Neural progenitor cell (in vitro differentiated cells): ENCODE results near the gene RCSD1. TPM values are rescaled to one million over a fixed set of nuclear protein-coding genes. Genes with fewer than 3 reads are reported as not detected.
A peak's percentile ranks its signal among the peaks of the same experiment; 100 is the strongest.

Experiments
- DNase-seq: peaks from one replicate; pipeline ENCODE4 v3.0.0-alpha.2; 2016; ENCODE audit warnings: low spot score
- H2AFZ ChIP-seq: fragments of 200-600 bp; sonication (generic); replicated peaks from 2 replicates; pipeline ENCODE4 v1.6.1; 2016; ENCODE audit warnings: antibody characterized with exemption
- H3F3A ChIP-seq: fragments of 200-600 bp; sonication (generic); 2 replicates; pipeline ENCODE4 v1.6.1; 2016; ENCODE audit warnings: antibody characterized with exemption, low read depth
- H3K27ac ChIP-seq: fragments of 200-600 bp; sonication (generic); 2 replicates; pipeline ENCODE4 v1.5.1; 2016; ENCODE audit warnings: mild to moderate bottlenecking
- H3K27me3 ChIP-seq: fragments of 200-600 bp; sonication (generic); 2 replicates; pipeline ENCODE4 v1.6.1; 2016; ENCODE audit warnings: mild to moderate bottlenecking, moderate library complexity
- H3K36me3 ChIP-seq: fragments of 200-600 bp; sonication (generic); 2 replicates; pipeline ENCODE4 v1.5.1; 2016
- H3K4me1 ChIP-seq: fragments of 200-600 bp; sonication (generic); 2 replicates; pipeline ENCODE4 v1.6.1; 2016; ENCODE audit warnings: mixed run types
- H3K4me2 ChIP-seq: fragments of 200-600 bp; sonication (generic); 2 replicates; pipeline ENCODE4 v1.6.1; 2016
- H3K4me3 ChIP-seq: fragments of 200-600 bp; sonication (generic); 2 replicates; pipeline ENCODE4 v1.5.1; 2016
- H3K79me2 ChIP-seq: fragments of 200-600 bp; sonication (generic); 2 replicates; pipeline ENCODE4 v1.6.1; 2016; ENCODE audit warnings: low read depth
- H3K9ac ChIP-seq: fragments of 200-600 bp; sonication (generic); 2 replicates; pipeline ENCODE4 v1.6.1; 2016
- H3K9me3 ChIP-seq: fragments of 200-600 bp; sonication (generic); 2 replicates; pipeline ENCODE4 v1.5.1; 2016; ENCODE audit warnings: low read depth
- H4K20me1 ChIP-seq: fragments of 200-600 bp; sonication (generic); 2 replicates; pipeline ENCODE4 v1.6.1; 2016; ENCODE audit warnings: low read depth
- H3K27ac Mint-ChIP-seq: 3 replicates; pipeline ENCODE4 v1.8.0; 2021; ENCODE audit warnings: mixed read lengths
- H3K27me3 Mint-ChIP-seq: 2 replicates; pipeline ENCODE4 v1.8.0; 2022; ENCODE audit warnings: low read depth, mild to moderate bottlenecking, inconsistent platforms, moderate library complexity, mixed read lengths; ENCODE audit not compliant: insufficient read depth
- H3K36me3 Mint-ChIP-seq: 3 replicates; pipeline ENCODE4 v1.8.0; 2021; ENCODE audit warnings: mixed read lengths
- H3K4me1 Mint-ChIP-seq: 3 replicates; pipeline ENCODE4 v1.8.0; 2021; ENCODE audit warnings: mixed read lengths
- H3K4me3 Mint-ChIP-seq: 3 replicates; pipeline ENCODE4 v1.8.0; 2021; ENCODE audit warnings: mild to moderate bottlenecking, moderate library complexity, mixed read lengths
- H3K9me3 Mint-ChIP-seq: 3 replicates; pipeline ENCODE4 v1.8.0; 2020; ENCODE audit warnings: mixed read lengths
- EZH2 ChIP-seq: fragments of 200-600 bp; sonication (generic); IDR thresholded peaks from 2 replicates; pipeline ENCODE4 v1.6.1; 2017; ENCODE audit warnings: antibody characterized with exemption, mild to moderate bottlenecking, moderate library complexity
- EZH2phosphoT487 ChIP-seq: fragments of 200-600 bp; sonication (generic); IDR thresholded peaks from 2 replicates; pipeline ENCODE4 v1.6.1; 2017; ENCODE audit warnings: antibody characterized with exemption
- total RNA-seq: library from RNA; depleted of rRNA; stranded (reverse); fragments of >200 nt; gene quantifications from 2 replicates; pipeline ENCODE4 v1.2.3, GENCODE V29; 2015; ENCODE audit warnings: low replicate concordance
- TF ChIP-seq, protein P1 (sequence below): fragments of 200-600 bp; sonication (generic); IDR thresholded peaks from 2 replicates; pipeline ENCODE4 v1.5.1; 2017; ENCODE audit warnings: antibody characterized with exemption, mild to moderate bottlenecking

RCSD1 gene
- total RNA-seq, 1 donor from 2014 or later, result 0.06 TPM

DNA sequence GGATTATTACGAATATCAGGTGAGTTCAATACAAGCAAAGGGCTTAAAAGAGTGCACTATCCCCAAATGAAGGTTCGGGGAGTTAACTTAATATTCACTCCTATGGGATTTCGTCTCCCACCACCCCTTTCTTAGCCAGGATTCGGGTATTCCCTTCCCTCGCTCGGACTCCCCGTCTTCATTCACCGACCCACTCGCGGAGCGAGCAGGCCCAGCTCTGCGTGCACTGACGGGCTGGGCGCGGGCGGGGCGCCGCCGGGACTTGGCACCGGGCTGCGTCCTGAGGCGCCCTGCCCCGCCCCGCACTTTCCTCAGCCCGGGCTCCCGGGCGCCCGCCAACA lies 84.0 kb downstream of the RCSD1 start:
- no peaks in the 10 kb centered on the region for H4K20me1 ChIP-seq
- H3K9me3 ChIP-seq, result no peaks in the 10 kb centered on the region
- no peak overlapping the region for H3K9ac ChIP-seq
- H3K27ac Mint-ChIP-seq, result no peak overlapping the region
- no peaks in the 10 kb centered on the region for H3K79me2 ChIP-seq
- peak overlapping the region; percentile 97 for H3K4me2 ChIP-seq
- H3K4me3 ChIP-seq, result peak overlapping the region; percentile 99
- peak overlapping the region; percentile 95 for H3K4me3 Mint-ChIP-seq
- no peak overlapping the region for H3K27ac ChIP-seq
- TF ChIP-seq EZH2 (no peak), EZH2phosphoT487 (no peak)
- TF ChIP-seq, protein P1, sequence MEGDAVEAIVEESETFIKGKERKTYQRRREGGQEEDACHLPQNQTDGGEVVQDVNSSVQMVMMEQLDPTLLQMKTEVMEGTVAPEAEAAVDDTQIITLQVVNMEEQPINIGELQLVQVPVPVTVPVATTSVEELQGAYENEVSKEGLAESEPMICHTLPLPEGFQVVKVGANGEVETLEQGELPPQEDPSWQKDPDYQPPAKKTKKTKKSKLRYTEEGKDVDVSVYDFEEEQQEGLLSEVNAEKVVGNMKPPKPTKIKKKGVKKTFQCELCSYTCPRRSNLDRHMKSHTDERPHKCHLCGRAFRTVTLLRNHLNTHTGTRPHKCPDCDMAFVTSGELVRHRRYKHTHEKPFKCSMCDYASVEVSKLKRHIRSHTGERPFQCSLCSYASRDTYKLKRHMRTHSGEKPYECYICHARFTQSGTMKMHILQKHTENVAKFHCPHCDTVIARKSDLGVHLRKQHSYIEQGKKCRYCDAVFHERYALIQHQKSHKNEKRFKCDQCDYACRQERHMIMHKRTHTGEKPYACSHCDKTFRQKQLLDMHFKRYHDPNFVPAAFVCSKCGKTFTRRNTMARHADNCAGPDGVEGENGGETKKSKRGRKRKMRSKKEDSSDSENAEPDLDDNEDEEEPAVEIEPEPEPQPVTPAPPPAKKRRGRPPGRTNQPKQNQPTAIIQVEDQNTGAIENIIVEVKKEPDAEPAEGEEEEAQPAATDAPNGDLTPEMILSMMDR, result no peak
- H2AFZ ChIP-seq, result peak overlapping the region; percentile 97
- H3K4me1 Mint-ChIP-seq, result peaks cover 24% of the 10 kb centered on the region
- peaks cover 22% of the 10 kb centered on the region for H3F3A ChIP-seq
- DNase-seq, result no peak
- peaks cover 6% of the 10 kb centered on the region for H3K36me3 Mint-ChIP-seq
- H3K9me3 Mint-ChIP-seq, result peaks cover 8% of the 10 kb centered on the region
- no peaks in the 10 kb centered on the region for H3K36me3 ChIP-seq
- peaks cover 12% of the 10 kb centered on the region for H3K4me1 ChIP-seq
- peaks cover 17% of the 10 kb centered on the region for H3K27me3 ChIP-seq
- peaks cover 38% of the 10 kb centered on the region for H3K27me3 Mint-ChIP-seq

GRCh38 chr1:167714439-167715156 lies 84.6 kb downstream of the RCSD1 start:
- Mint-ChIP-seq H3K4me1 (peaks cover 23% of the 10 kb centered on the region), H3K36me3 (peaks cover 6% of the 10 kb centered on the region), H3K9me3 (peaks cover 8% of the 10 kb centered on the region), H3K27ac (peak overlapping the region; percentile 85), H3K4me3 (peak overlapping the region; percentile 95), H3K27me3 (peaks cover 38% of the 10 kb centered on the region)
- peak overlapping the region; percentile 97 for H2AFZ ChIP-seq
- H3K27me3 ChIP-seq, result peaks cover 17% of the 10 kb centered on the region
- H3K79me2 ChIP-seq, result no peaks in the 10 kb centered on the region
- no peak overlapping the region for H3K9ac ChIP-seq
- TF ChIP-seq EZH2 (no peak), EZH2phosphoT487 (no peak)
- TF ChIP-seq, protein P1, result no peak
- H4K20me1 ChIP-seq, result no peaks in the 10 kb centered on the region
- H3K36me3 ChIP-seq, result no peaks in the 10 kb centered on the region
- H3K27ac ChIP-seq, result no peak overlapping the region
- H3F3A ChIP-seq, result peaks cover 28% of the 10 kb centered on the region
- DNase-seq, result peak; percentile 87
- peak overlapping the region; percentile 99 for H3K4me3 ChIP-seq
- H3K4me1 ChIP-seq, result peaks cover 10% of the 10 kb centered on the region
- peak overlapping the region; percentile 97 for H3K4me2 ChIP-seq
- H3K9me3 ChIP-seq, result no peaks in the 10 kb centered on the region

DNA sequence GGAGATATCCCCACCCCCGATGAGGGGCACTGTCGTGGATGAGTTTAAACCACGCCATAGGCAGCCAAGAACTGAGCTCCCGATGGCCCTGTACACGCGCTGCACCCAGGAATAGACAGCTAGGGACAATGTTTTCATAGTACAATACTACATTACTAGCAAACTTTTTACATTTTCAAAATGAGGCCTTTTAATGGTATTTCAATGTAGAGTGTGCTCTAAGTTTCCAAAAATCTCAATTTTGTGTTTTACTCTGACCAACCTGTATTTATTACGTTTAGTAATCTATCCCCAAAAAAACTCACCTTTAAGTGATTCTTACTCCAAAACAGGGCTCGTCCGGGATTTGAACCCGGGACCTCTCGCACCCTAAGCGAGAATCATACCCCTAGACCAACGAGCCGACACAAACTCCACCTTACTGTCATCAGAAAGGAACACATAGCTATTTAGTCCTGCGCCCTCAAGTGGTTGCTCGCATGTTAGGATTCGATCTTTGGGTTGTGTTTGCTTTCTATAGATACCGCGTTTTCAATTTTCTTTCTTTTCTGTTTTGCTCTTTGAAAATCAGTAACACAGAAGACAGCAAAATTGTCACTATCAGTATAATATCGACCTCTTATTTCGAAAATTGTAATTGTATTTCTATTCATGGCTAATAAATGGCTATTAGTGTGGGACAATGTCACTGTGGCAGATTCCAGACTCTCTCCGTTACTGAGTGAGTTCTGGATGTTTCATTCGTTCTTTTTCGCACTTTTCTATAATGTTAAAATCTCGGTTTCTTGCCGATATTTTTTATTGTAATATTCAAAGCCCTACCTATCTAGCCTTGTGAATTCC lies 85.3 kb downstream of the RCSD1 start:
- peak; percentile 89 for DNase-seq
- Mint-ChIP-seq H3K4me1 (peaks cover 23% of the 10 kb centered on the region), H3K27ac (peak overlapping the region; percentile 85), H3K9me3 (peaks cover 8% of the 10 kb centered on the region), H3K27me3 (peaks cover 35% of the 10 kb centered on the region), H3K4me3 (peak overlapping the region; percentile 95), H3K36me3 (peaks cover 6% of the 10 kb centered on the region)
- Histone ChIP-seq H3F3A (peaks cover 31% of the 10 kb centered on the region), H4K20me1 (no peaks in the 10 kb centered on the region), H3K4me3 (peak overlapping the region; percentile 99), H3K79me2 (no peaks in the 10 kb centered on the region), H3K9ac (peak overlapping the region; percentile 10), H3K36me3 (no peaks in the 10 kb centered on the region), H3K9me3 (no peaks in the 10 kb centered on the region), H3K27me3 (peaks cover 17% of the 10 kb centered on the region), H3K4me1 (peaks cover 6% of the 10 kb centered on the region), H3K27ac (no peak overlapping the region), H3K4me2 (peak overlapping the region; percentile 95), H2AFZ (peak overlapping the region; percentile 95)
- TF ChIP-seq EZH2 (no peak), EZH2phosphoT487 (no peak)
- TF ChIP-seq, protein P1, result peak; percentile 94
